Prostate gland (tissue), 2 donors: ENCODE data around the gene SFT2D1. TPM values are rescaled to one million over a fixed set of nuclear protein-coding genes. Genes with fewer than 3 reads are reported as not detected.

Source experiments
- DNase-seq: peaks from one replicate; pipeline ENCODE4 v3.0.0-alpha.2; 2019; ENCODE audit warnings: low spot score
- H3K27ac ChIP-seq, 2 donors: fragments of 200-600 bp; sonication (generic); 2 replicates each; pipeline ENCODE4 v1.5.1; 2017 to 2019
- H3K27me3 ChIP-seq: fragments of 200-600 bp; sonication (generic); replicated peaks from 2 replicates; pipeline ENCODE4 v1.5.1; 2019; ENCODE audit not compliant: insufficient read depth
- H3K36me3 ChIP-seq, 2 donors: fragments of 200-600 bp; sonication (generic); 1 replicate in 1 of 2; 2 replicates in 1 of 2; pipeline versions ENCODE4 v1.5.1 to v1.8.1; 2017 to 2019
- H3K4me1 ChIP-seq: fragments of 200-600 bp; sonication (generic); replicated peaks from 2 replicates; pipeline ENCODE4 v1.5.1; 2019
- H3K4me3 ChIP-seq, 2 donors: fragments of 200-600 bp; sonication (generic); 2 replicates each; pipeline ENCODE4 v1.5.1; 2017 to 2019
- H3K9me3 ChIP-seq: fragments of 200-600 bp; sonication (generic); 2 replicates; pipeline ENCODE4 v1.5.1; 2017
- CTCF ChIP-seq, 4 experiments: fragments of 200-600 bp in 2 of 4; fragments of 450-650 bp in 2 of 4; sonication (generic) in 2 of 4; IDR thresholded peaks; 1 replicate in 3 of 4; 2 replicates in 1 of 4; pipeline ENCODE4 v1.5.1; 2016 to 2019; ENCODE audit warnings: antibody characterized with exemption in 4 of 4, mild to moderate bottlenecking in 2 of 4, moderate library complexity in 2 of 4
- POLR2A ChIP-seq: fragments of 450-650 bp; IDR thresholded peaks from one replicate; pipeline ENCODE4 v1.6.1; 2016; ENCODE audit warnings: antibody characterized with exemption, mild to moderate bottlenecking
- POLR2AphosphoS5 ChIP-seq: sonication (generic); formaldehyde crosslinking; IDR thresholded peaks from one replicate; pipeline ENCODE4 v1.6.1; 2017; ENCODE audit warnings: antibody characterized with exemption
- WGBS: methylation state at CpG from one replicate; pipeline ENCODE4 v1.1.5; 2018; 5-methylcytosine and 5-hydroxymethylcytosine counted together
- intact Hi-C: fragments of 100-400 bp; cut with DNase I; formaldehyde crosslinking; loops from one replicate; pipeline ENCODE4 v1.14.2; 2022
- total RNA-seq, 2 donors: library from RNA; depleted of rRNA; stranded (reverse); fragments of >200 nt; gene quantifications; one replicate each; pipeline ENCODE4 v1.1.0, GENCODE V29; 2016

The SFT2D1 gene
- total RNA-seq, 2 donors from 2014 or later = 64.8 to 72.3 TPM

- peak overlapping the region; percentile 80 to 89 for H3K4me3 ChIP-seq
- peaks cover 16% of the 10 kb centered on the region for H3K4me1 ChIP-seq
- no peak for DNase-seq
- no peaks in the 10 kb centered on the region for H3K27me3 ChIP-seq
- peak overlapping the region; percentile 85 for H3K27ac ChIP-seq
- TF ChIP-seq POLR2A = no peak
- TF ChIP-seq POLR2AphosphoS5 = no peak
- no peak for TF ChIP-seq CTCF (IDR thresholded peaks at IDR 0.05)
- H3K36me3 ChIP-seq = no peaks in the 10 kb centered on the region
- no peaks in the 10 kb centered on the region for H3K9me3 ChIP-seq
- 22% methylated on average over 3 of the region's 3 CpGs for WGBS
- intact Hi-C loops = loop anchor here (5.0 kb wide), 1 partner anchor 39 kb away; the partner anchor contains the start of gene MPC1
These were observed 774 bp upstream of the SFT2D1 start for GRCh38 chr6:166343150-166343487.

- no peak for TF ChIP-seq POLR2A
- no peak for TF ChIP-seq CTCF (IDR thresholded peaks at IDR 0.05)
- no peak for TF ChIP-seq POLR2AphosphoS5
- Histone ChIP-seq H3K4me1 (peaks cover 16% of the 10 kb centered on the region), H3K27ac (peak overlapping the region; percentile 85), H3K9me3 (no peaks in the 10 kb centered on the region), H3K4me3 (peak overlapping the region; percentile 80 to 89), H3K27me3 (no peaks in the 10 kb centered on the region), H3K36me3 (no peaks in the 10 kb centered on the region)
- DNase-seq = no peak
- 0% methylated on average over 16 of the region's 16 CpGs for WGBS
- intact Hi-C loops = loop anchor here (5.0 kb wide), 1 partner anchor 40 kb away; the partner anchor contains the start of gene MPC1
These were observed 382 bp downstream of the SFT2D1 start for GRCh38 chr6:166341977-166342348.

- Histone ChIP-seq H3K27me3 (no peaks in the 10 kb centered on the region), H3K27ac (no peak overlapping the region), H3K36me3 (no peaks in the 10 kb centered on the region), H3K9me3 (no peaks in the 10 kb centered on the region), H3K4me3 (peak overlapping the region; percentile 80 to 89), H3K4me1 (peaks cover 16% of the 10 kb centered on the region)
- WGBS = 39% methylated on average over 7 of the region's 7 CpGs
- DNase-seq = no peak
- intact Hi-C loops = loop anchor here (5.0 kb wide), 1 partner anchor 41 kb away; the partner anchor contains the start of gene MPC1
- no peak for TF ChIP-seq POLR2AphosphoS5
- no peak for TF ChIP-seq CTCF (IDR thresholded peaks at IDR 0.05)
- no peak for TF ChIP-seq POLR2A
These were observed 881 bp downstream of the SFT2D1 start for GRCh38 chr6:166341464-166341863.

GRCh38 chr6:166338854-166339253, 3.5 kb downstream of the SFT2D1 start:
- WGBS = 96% methylated on average over 9 of the region's 9 CpGs

More at GRCh38 chr6:166338854-166339253, 3.5 kb downstream of the SFT2D1 start:
- no peaks in the 10 kb centered on the region for H3K27me3 ChIP-seq
- H3K4me1 ChIP-seq = peaks cover 16% of the 10 kb centered on the region
- H3K36me3 ChIP-seq = no peaks in the 10 kb centered on the region
- H3K4me3 ChIP-seq = no peak overlapping the region
- intact Hi-C loops = no loop called here
- no peak for DNase-seq
- TF ChIP-seq POLR2AphosphoS5 = no peak
- TF ChIP-seq POLR2A = no peak
- TF ChIP-seq CTCF (IDR thresholded peaks at IDR 0.05) = no peak
- no peak overlapping the region for H3K27ac ChIP-seq
- no peaks in the 10 kb centered on the region for H3K9me3 ChIP-seq
